Keratinocyte (primary cell): ENCODE measurements around the gene TBX18. TPM values are rescaled to one million over a fixed set of nuclear protein-coding genes. Genes with fewer than 3 reads are reported as not detected.
A peak's percentile ranks its signal among the peaks of the same experiment; 100 is the strongest.

ENCODE experiments used
- DNase-seq: peaks from one replicate; pipeline ENCODE4 v3.0.0-alpha.2; 2011; ENCODE audit warnings: low read depth, missing footprints, low spot score
- FAIRE-seq: peaks from 2 replicates; lab custom pipeline; 2011; peaks lifted over from hg19 to GRCh38; lab: Jason Lieb, UNC
- H2AFZ ChIP-seq: 2 replicates; pipeline ENCODE4 v1.6.0; 2012; ENCODE audit warnings: low read length, control low read depth, inconsistent platforms; ENCODE audit not compliant: control insufficient read depth
- H3K27ac ChIP-seq: 2 replicates; pipeline ENCODE4 v1.5.1; 2011; ENCODE audit warnings: low read length; ENCODE audit not compliant: control insufficient read depth, insufficient read depth
- H3K27me3 ChIP-seq: 3 replicates; pipeline ENCODE4 v1.6.0; 2011; ENCODE audit warnings: low read length; ENCODE audit not compliant: control insufficient read depth, insufficient read depth; ENCODE audit errors: extremely low read depth
- H3K36me3 ChIP-seq, 2 experiments: 2 replicates in 1 of 2; 3 replicates in 1 of 2; pipeline ENCODE4 v1.5.1; 2011; ENCODE audit warnings: low read length in 2 of 2, mild to moderate bottlenecking in 1 of 2; ENCODE audit not compliant: control insufficient read depth in 2 of 2, insufficient read depth in 2 of 2; ENCODE audit errors: extremely low read depth in 1 of 2
- H3K4me1 ChIP-seq: 3 replicates; pipeline ENCODE4 v1.5.1; 2011; ENCODE audit warnings: low read length; ENCODE audit not compliant: control insufficient read depth, insufficient read depth; ENCODE audit errors: extremely low read depth
- H3K4me2 ChIP-seq: 3 replicates; pipeline ENCODE4 v1.6.0; 2011; ENCODE audit warnings: low read depth, low read length; ENCODE audit not compliant: control insufficient read depth, insufficient read depth; ENCODE audit errors: extremely low read depth
- H3K4me3 ChIP-seq, 3 experiments: fragments of 200-600 bp in 1 of 3; sonication (generic) in 1 of 3; 2 replicates in 2 of 3; 3 replicates in 1 of 3; pipeline ENCODE4 v1.5.1; 2011 to 2016; ENCODE audit warnings: low read length in 3 of 3, mild to moderate bottlenecking in 3 of 3, control low read depth in 2 of 3, inconsistent platforms in 1 of 3, low read depth in 1 of 3, mixed read lengths in 1 of 3, mixed run types in 1 of 3, moderate library complexity in 1 of 3; ENCODE audit not compliant: control insufficient read depth in 2 of 3, insufficient read depth in 2 of 3; ENCODE audit errors: extremely low read depth in 1 of 3
- H3K79me2 ChIP-seq: 2 replicates; pipeline ENCODE4 v1.6.0; 2012; ENCODE audit warnings: low read length; ENCODE audit not compliant: control insufficient read depth, insufficient read depth
- H3K9ac ChIP-seq: 3 replicates; pipeline ENCODE4 v1.6.0; 2011; ENCODE audit warnings: low read length; ENCODE audit not compliant: control insufficient read depth, insufficient read depth; ENCODE audit errors: extremely low read depth
- H3K9me1 ChIP-seq: 3 replicates; pipeline ENCODE4 v1.6.0; 2011; ENCODE audit warnings: low read length; ENCODE audit not compliant: control insufficient read depth, insufficient read depth; ENCODE audit errors: extremely low read depth
- H3K9me3 ChIP-seq: 2 replicates; pipeline ENCODE4 v1.5.1; 2012; ENCODE audit warnings: low read depth, low read length; ENCODE audit not compliant: control insufficient read depth
- H4K20me1 ChIP-seq: 3 replicates; pipeline ENCODE4 v1.6.0; 2011; ENCODE audit warnings: low read length; ENCODE audit not compliant: control insufficient read depth, insufficient read depth; ENCODE audit errors: extremely low read depth
- EZH2 ChIP-seq: IDR thresholded peaks from one replicate; pipeline ENCODE4 v1.6.1; 2012; ENCODE audit warnings: inconsistent platforms, mild to moderate bottlenecking, low read length, moderate library complexity
- dilution Hi-C: fragments of 300-500 bp; cut with MboI; formaldehyde crosslinking; loops from one replicate; pipeline ENCODE4 v1.7.0; 2020; ENCODE audit warnings: low sequenced_read_pairs; ENCODE audit not compliant: extremely low pct_ligation_motif_present
- polyA plus RNA-seq, 5 experiments: library from polyadenylated mRNA; depleted of rRNA in 3 of 5; stranded (reverse) in 3 of 5; stranded (forward) in 1 of 5; unstranded in 1 of 5; fragments of >200 nt; gene quantifications; 1 replicate in 1 of 5; 2 replicates in 3 of 5; 3 replicates in 1 of 5; pipeline versions ENCODE4 v1.2.1 to v1.2.3, GENCODE V29; 2011 to 2012; ENCODE audit warnings: missing spikeins in 2 of 5, low read depth in 1 of 5, low replicate concordance in 1 of 5
- TF ChIP-seq, protein P1 (sequence below), 3 experiments: IDR thresholded peaks in 1 of 3; conservative IDR thresholded peaks in 1 of 3; optimal IDR thresholded peaks in 1 of 3; 2 replicates in 2 of 3; 3 replicates in 1 of 3; pipeline versions ENCODE3 to v1.5.1; 2011; ENCODE audit warnings: low read length in 3 of 3, mild to moderate bottlenecking in 3 of 3, moderate library complexity in 2 of 3, control low read depth in 1 of 3, inconsistent platforms in 1 of 3; ENCODE audit not compliant: insufficient read depth in 2 of 3; ENCODE audit errors: extremely low read depth in 1 of 3

TBX18 gene
- polyA plus RNA-seq, 1 donor (not counting 4 experiments of a cell fraction or from before 2014, with no cell fraction given): 0.03 TPM

DNA sequence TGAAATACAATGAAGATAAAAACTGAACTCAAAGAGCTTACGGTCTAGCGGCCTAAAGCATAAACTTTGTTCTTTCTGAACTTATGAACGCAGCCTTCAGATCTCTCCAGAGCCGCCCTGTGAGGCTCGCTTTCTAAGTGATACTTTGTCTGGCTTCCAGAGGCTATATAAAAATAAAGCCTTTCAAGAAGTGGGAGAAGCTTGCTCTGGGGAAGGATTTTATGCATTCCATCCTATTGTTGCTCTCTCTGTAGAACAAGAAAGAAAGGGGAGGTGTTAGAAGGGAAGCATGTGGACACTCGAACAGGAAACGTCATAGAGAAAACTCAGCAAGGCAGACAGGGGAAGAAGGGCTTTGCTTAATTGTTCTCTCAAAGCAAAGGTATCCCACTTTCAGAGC, 77.0 kb downstream of the TBX18 start:
- DNase-seq (no peak), FAIRE-seq (no peak)
- Histone ChIP-seq H3K79me2 (no peaks in the 10 kb centered on the region), H3K4me2 (no peak overlapping the region), H3K9me1 (no peaks in the 10 kb centered on the region), H3K27me3 (no peaks in the 10 kb centered on the region), H4K20me1 (no peaks in the 10 kb centered on the region), H3K4me1 (no peaks in the 10 kb centered on the region), H2AFZ (no peak overlapping the region), H3K4me3 (no peak overlapping the region), H3K9ac (no peak overlapping the region), H3K9me3 (no peaks in the 10 kb centered on the region), H3K36me3 (no peaks in the 10 kb centered on the region), H3K27ac (no peak overlapping the region)
- dilution Hi-C loops: no loop called here
- TF ChIP-seq EZH2: no peak
- TF ChIP-seq, protein P1, sequence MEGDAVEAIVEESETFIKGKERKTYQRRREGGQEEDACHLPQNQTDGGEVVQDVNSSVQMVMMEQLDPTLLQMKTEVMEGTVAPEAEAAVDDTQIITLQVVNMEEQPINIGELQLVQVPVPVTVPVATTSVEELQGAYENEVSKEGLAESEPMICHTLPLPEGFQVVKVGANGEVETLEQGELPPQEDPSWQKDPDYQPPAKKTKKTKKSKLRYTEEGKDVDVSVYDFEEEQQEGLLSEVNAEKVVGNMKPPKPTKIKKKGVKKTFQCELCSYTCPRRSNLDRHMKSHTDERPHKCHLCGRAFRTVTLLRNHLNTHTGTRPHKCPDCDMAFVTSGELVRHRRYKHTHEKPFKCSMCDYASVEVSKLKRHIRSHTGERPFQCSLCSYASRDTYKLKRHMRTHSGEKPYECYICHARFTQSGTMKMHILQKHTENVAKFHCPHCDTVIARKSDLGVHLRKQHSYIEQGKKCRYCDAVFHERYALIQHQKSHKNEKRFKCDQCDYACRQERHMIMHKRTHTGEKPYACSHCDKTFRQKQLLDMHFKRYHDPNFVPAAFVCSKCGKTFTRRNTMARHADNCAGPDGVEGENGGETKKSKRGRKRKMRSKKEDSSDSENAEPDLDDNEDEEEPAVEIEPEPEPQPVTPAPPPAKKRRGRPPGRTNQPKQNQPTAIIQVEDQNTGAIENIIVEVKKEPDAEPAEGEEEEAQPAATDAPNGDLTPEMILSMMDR (optimal IDR thresholded peaks at IDR 0.05 in 1 of 3, IDR thresholded peaks at IDR 0.05 in 1 of 3, conservative IDR thresholded peaks at IDR 0.05 in 1 of 3; ENCODE audit: extremely low read depth in 1 of 3, insufficient read depth in 2 of 3, low read length in 3 of 3): no peak

DNA sequence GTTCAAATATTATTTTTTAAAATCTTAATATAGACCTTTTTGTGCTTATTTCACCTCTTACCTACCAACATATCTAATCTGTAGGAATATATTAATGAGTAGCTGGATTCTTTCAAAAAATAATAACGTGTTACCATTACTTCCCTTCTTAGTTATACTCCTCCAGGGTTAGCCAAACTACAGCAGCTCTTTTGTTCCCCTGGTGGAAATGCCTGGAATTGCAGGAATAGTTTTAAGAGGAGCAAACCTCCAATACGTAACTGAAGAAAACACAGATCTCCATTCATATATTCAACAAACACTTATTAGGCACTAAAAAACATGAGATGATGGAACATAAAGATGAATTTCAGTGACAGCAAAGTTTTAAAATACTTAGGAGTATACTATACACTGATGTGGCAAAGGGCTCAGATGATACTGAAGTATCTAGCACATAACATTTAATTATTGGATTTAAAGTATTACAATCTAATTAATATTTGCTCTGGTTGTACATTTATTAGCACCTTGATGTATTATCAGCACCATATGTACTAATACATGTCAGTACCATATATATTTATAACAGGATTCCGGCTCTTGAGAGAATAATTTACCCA, 78.3 kb downstream of the TBX18 start:
- Histone ChIP-seq H3K9me1 (no peaks in the 10 kb centered on the region), H3K27me3 (no peaks in the 10 kb centered on the region), H3K4me2 (no peak overlapping the region), H3K4me3 (no peak overlapping the region), H3K36me3 (no peaks in the 10 kb centered on the region), H3K27ac (no peak overlapping the region), H4K20me1 (no peaks in the 10 kb centered on the region), H2AFZ (no peak overlapping the region), H3K9ac (no peak overlapping the region), H3K4me1 (no peaks in the 10 kb centered on the region), H3K79me2 (no peaks in the 10 kb centered on the region), H3K9me3 (no peaks in the 10 kb centered on the region)
- dilution Hi-C loops: no loop called here
- FAIRE-seq (no peak), DNase-seq (no peak)
- TF ChIP-seq EZH2: no peak
- TF ChIP-seq, protein P1 (optimal IDR thresholded peaks at IDR 0.05 in 1 of 3, IDR thresholded peaks at IDR 0.05 in 1 of 3, conservative IDR thresholded peaks at IDR 0.05 in 1 of 3; ENCODE audit: extremely low read depth in 1 of 3, insufficient read depth in 2 of 3, low read length in 3 of 3): peak; percentile 7 to 48 (median 40)
